GM12872 (cell line): Measurements from ENCODE around the gene SPOCD1.

ENCODE experiments used
- TF ChIP-seq, protein P1 (sequence below): IDR thresholded peaks from 3 replicates; pipeline ENCODE4 v1.5.1; 2011; ENCODE audit warnings: low read depth, mild to moderate bottlenecking, low read length, moderate library complexity; ENCODE audit not compliant: insufficient read depth

The SPOCD1 gene

DNA sequence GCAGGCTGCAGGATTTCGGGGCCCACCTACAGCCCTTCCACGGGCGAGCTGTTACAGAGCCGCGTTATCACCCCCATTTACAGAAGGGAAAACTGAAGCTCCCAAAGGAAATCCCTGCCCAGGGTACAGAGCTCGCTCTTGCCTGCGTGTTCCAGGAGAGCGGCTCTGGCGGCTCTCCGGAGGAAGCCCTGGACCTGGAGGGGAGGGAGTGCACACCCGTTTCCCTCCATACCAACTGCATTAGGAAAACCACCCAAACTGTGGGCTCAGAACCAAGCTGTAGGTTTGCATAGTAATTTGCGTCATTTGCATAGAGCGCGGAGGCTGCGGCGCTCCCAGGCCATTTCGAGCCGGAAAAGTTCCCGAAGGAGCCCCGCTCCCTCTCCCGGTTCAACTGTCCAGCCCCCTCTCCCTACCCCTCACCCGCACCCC lies 27.0 kb downstream of the SPOCD1 start:
- TF ChIP-seq, protein P1, sequence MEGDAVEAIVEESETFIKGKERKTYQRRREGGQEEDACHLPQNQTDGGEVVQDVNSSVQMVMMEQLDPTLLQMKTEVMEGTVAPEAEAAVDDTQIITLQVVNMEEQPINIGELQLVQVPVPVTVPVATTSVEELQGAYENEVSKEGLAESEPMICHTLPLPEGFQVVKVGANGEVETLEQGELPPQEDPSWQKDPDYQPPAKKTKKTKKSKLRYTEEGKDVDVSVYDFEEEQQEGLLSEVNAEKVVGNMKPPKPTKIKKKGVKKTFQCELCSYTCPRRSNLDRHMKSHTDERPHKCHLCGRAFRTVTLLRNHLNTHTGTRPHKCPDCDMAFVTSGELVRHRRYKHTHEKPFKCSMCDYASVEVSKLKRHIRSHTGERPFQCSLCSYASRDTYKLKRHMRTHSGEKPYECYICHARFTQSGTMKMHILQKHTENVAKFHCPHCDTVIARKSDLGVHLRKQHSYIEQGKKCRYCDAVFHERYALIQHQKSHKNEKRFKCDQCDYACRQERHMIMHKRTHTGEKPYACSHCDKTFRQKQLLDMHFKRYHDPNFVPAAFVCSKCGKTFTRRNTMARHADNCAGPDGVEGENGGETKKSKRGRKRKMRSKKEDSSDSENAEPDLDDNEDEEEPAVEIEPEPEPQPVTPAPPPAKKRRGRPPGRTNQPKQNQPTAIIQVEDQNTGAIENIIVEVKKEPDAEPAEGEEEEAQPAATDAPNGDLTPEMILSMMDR: 0 out of 3 replicates have a peak, but pooled peaks have one; percentile 5

DNA sequence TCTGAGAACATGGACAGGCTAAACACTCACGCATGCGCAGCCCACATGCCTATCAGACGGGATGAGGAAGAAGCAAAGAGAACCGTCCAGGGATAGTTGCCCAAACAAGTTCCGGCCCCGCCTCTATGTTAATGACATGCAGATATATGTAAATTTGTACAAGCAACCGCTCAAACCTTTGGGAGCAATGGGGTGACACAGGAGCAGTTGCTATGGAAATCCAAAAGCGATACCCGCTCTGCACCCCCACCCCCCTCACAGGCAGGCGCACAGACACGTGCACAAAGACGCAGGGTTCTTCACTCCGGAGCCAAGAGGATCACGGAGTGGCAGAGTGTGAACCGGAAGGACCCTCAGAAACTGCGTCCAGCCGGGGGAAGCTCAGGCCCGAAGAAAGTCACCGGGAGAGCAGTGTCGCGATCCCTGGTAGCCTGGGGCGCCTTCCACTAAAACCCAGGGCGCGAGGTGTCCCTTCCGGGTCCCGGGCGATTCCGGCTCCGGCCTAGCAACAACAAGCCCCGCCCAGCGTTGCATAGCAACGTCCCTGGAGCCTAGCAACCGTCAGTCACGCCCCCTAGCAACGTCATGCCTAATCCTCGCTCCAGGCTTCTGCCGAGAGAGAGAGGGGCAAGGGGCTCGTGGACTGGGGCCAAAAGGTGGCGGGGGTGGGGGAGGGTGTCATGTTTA lies 27.5 kb downstream of the SPOCD1 start:
- TF ChIP-seq, protein P1: no peak

DNA sequence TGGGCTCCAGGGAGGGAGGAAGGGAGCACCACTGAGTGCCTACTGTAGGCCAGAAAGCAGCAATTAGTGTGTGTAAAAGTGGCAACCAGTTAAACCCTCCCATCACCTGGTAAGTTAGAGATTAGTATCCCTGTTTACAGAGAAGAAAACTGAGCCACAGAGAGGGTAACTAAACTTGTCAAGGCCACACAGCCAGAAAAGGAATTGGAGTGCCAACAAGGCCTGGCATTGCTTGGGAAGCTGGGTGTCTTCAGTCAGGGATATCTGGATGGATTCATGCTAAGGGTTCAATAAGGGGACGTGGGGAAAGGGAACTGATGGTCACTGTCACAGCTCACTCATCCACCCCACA lies 28.1 kb downstream of the SPOCD1 start:
- TF ChIP-seq, protein P1: no peak

DNA sequence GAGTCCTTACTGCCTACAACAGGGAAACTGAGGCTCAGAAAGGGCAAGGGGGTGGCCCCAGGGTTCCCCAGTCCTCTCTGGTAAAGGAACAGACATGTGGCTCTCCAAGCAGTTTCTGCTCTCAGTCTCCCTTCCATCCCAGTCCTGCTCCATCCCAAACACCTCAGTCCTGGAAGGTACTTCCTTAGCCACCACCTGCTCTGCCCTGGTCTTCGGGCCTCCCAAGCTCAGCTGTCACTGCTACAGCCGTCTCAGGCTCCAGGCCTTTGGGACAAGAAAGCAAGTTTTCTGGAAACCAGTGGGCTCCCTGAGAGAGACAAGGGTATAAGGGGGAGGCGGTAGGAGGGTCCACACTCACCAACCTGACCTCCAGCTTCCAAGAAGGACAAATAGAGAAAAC lies 28.6 kb downstream of the SPOCD1 start:
- TF ChIP-seq, protein P1: no peak

DNA sequence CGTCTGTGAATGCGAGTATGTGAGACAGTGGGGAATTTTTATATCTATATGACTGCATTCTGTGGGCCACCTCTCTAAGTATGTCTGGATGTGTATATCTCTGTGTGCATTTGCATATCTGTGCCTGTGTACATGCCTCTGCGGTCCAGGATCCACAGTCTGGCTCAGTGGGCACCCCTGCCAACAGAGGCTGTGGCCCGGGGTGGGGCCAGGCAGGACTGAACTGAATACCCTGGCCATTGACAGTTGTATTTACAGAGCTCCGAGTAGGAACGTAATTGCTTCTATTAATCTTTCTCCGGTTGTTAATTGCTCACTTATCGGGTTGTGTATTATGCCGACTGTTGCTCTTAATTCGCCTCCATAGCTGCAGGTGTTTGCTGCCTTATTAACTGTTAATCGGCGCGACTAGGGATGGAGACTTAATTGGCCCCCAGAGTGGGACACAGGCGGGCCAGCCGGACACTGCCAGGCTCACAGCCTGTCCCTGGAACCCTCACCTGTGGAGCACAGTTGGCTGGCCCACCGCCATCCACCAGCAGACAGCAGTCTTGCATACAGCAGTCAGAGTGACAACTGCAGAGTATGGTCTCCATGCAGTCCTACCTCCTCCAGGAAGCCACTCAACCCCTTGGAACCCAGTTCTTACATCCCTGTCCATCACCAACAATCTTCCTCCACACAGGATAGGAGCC lies 29.3 kb downstream of the SPOCD1 start:
- TF ChIP-seq, protein P1: no peak

DNA sequence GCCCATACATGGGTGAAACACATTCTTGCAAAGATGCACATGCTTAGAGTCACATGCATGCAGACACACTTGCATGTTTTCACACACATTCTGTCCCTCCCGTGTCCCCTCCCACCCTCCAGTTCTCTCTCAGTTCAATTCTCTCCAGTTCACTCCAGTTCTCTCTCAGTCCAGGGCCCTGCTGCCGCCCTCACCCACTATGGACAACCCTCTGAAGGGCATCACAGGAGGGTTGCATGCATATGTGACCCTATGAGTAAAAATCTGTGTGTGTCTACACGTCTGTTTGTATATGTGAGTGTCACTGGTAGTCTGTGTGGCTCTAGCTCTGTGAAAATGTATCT lies 29.9 kb downstream of the SPOCD1 start:
- TF ChIP-seq, protein P1: no peak

DNA sequence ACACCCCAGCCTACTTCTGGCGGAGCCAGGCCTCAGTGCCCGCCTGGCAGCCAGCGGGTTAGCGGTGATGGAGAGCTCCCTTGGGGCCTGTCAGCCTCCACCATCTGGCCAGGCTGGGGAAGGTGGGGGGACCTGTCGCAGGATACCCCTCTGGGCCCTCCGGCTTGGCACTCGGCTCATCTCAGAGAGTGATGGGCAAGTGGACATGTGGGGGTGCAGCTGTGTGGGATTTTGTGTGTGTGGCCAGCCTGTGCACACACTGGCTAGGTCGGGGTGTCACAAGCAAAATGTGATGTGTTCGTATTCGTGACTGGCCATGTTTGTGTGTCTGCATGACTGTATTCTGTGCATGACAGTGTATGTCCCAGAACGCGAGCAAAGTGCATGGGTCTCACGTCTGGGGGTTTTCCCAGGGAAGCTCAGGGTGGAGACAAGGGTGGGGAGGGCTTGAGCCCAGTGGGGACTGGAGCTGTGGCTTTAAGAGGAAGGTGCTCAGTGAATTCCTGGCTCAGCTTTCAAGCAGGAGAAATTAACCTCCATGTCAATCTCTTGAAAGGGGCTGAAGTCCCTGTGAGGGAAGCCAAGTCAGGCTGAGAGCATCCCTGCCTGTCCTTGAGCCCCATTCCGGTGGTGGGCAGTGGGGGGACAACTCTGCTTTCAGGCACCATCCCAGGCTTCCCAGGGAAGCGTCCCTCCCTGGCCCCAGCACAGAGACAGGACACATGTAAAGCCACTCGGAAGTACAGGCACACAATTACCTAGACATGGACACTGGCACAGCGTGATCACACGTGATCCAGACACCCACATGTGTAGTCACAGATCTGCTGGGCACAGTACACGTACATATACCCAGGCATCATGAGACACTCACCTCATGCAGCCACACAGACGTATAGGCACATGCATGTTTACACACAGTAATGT lies 30.5 kb downstream of the SPOCD1 start:
- TF ChIP-seq, protein P1: no peak
